ENCODE data around the gene IGFBPL1. TPM values are rescaled to one million over a fixed set of nuclear protein-coding genes. Genes with fewer than 3 reads are reported as not detected.
A peak's percentile ranks its signal among the peaks of the same experiment; 100 is the strongest.

The IGFBPL1 gene
- polyA plus RNA-seq, 3 donors, result not detected

DNA sequence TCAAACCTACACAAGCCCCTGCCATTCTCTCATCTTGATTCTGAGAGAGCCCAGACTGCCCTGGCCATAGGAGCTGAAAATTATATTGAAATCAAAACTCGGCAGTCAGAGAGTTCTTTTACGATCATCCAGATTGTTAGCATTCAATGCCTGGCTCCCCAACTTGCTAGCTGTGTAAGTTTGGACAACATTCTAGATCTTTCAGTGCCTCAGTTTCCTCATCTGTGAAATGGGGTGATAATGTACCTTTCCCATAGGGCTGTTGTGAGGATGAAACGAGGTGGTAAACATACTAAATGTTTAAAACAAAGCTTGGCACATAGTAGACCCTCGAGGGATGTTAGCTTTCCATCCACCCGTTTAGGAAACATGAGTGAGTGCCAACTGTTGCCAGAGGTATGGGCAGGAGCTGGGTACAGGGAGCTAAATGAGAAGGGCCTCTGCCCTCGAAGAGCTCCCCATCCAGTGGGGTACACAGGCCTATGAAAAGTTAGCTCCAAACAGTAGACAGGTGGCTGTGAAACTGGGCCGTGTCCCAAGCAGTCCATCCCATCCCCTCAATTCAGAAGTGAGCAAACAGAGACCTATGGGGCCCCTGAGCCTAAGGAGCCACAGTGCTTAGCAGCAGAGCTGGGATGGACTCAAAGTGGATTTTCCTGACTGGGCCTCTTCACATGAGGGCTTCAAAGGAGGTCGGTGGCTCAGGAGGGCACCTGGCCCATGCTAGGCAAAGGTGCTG, 17.3 kb upstream of the IGFBPL1 start:
- H3K4me2 ChIP-seq (replicated peaks; ENCODE audit: extremely low read depth, low read length, poor library complexity, severe bottlenecking), result no peak overlapping the region
- WGBS (ENCODE audit: insufficient coverage), result 97% methylated on average over 4 of the region's 8 CpGs
- no peaks in the 10 kb centered on the region for H3K9me3 ChIP-seq (replicated peaks in 1 of 2; ENCODE audit: control insufficient read depth in 1 of 2, insufficient read depth in 1 of 2, low read length in 2 of 2)
- Mint-ChIP-seq H3K27ac (no peak overlapping the region), H3K4me3 (no peak overlapping the region), H3K27me3 (ENCODE audit: low read depth in 3 of 3) (peaks cover 3 to 6% (median 4%) of the 10 kb centered on the region in 3 donors), H3K9me3 (peaks cover 0 to 3% (median 0%) of the 10 kb centered on the region in 7 donors), H3K4me1 (peaks cover 20% of the 10 kb centered on the region), H3K36me3 (no peaks in the 10 kb centered on the region)
- H4K20me1 ChIP-seq (ENCODE audit: insufficient read depth, low read length), result no peaks in the 10 kb centered on the region
- no peak for DNase-seq
- no peak overlapping the region for H3K4me3 ChIP-seq (replicated peaks in 1 of 3; ENCODE audit: low read depth in 2 of 3, low read length in 3 of 3)
- H3K27ac ChIP-seq (ENCODE audit: low read depth in 1 of 2, low read length in 2 of 2), result no peak overlapping the region
- H2AFZ ChIP-seq (ENCODE audit: insufficient read depth, low read depth, low read length, poor library complexity, severe bottlenecking), result no peak overlapping the region
- no peaks in the 10 kb centered on the region for H3K27me3 ChIP-seq (ENCODE audit: control insufficient read depth in 2 of 2, insufficient read depth in 2 of 2, low read length in 2 of 2)
- H3K36me3 ChIP-seq (replicated peaks in 1 of 2; ENCODE audit: control insufficient read depth in 1 of 2, insufficient read depth in 2 of 2, low read length in 2 of 2), result no peaks in the 10 kb centered on the region
- H3K79me2 ChIP-seq (ENCODE audit: insufficient read depth, low read length), result no peaks in the 10 kb centered on the region
- intact Hi-C loops (cut with micrococcal nuclease), result no loop called here
- TF ChIP-seq, protein P1, sequence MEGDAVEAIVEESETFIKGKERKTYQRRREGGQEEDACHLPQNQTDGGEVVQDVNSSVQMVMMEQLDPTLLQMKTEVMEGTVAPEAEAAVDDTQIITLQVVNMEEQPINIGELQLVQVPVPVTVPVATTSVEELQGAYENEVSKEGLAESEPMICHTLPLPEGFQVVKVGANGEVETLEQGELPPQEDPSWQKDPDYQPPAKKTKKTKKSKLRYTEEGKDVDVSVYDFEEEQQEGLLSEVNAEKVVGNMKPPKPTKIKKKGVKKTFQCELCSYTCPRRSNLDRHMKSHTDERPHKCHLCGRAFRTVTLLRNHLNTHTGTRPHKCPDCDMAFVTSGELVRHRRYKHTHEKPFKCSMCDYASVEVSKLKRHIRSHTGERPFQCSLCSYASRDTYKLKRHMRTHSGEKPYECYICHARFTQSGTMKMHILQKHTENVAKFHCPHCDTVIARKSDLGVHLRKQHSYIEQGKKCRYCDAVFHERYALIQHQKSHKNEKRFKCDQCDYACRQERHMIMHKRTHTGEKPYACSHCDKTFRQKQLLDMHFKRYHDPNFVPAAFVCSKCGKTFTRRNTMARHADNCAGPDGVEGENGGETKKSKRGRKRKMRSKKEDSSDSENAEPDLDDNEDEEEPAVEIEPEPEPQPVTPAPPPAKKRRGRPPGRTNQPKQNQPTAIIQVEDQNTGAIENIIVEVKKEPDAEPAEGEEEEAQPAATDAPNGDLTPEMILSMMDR (IDR thresholded peaks at IDR 0.05), result no peak
- H3K9ac ChIP-seq (ENCODE audit: insufficient read depth, low read length, poor library complexity, severe bottlenecking), result no peak overlapping the region
- H3K4me1 ChIP-seq (ENCODE audit: control insufficient read depth in 1 of 2, insufficient read depth in 2 of 2, low read length in 2 of 2), result peaks cover 0 to 3% of the 10 kb centered on the region in 2 donors

DNA sequence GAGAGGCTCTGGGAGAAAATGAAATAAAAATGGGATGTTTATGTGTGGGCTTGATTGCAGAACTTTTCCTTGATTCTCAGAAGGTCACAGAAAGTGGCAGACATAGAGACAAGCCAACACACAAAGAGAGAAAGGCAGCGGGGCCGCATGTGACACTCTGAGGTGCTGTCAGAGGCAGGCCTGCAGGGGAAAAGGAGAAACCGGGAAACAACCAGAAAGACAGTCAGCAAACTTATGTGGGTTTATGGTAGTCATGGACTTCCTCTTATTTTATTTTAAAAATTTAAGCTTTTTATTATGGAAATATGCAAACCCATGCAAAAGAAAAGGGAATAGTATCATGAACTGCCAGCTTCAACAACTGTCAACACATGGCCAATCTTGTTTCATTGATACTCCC, 16.3 kb upstream of the IGFBPL1 start:
- Histone ChIP-seq H3K27me3 (ENCODE audit: control insufficient read depth in 2 of 2, insufficient read depth in 2 of 2, low read length in 2 of 2) (no peaks in the 10 kb centered on the region), H3K36me3 (replicated peaks in 1 of 2; ENCODE audit: control insufficient read depth in 1 of 2, insufficient read depth in 2 of 2, low read length in 2 of 2) (no peaks in the 10 kb centered on the region), H3K27ac (ENCODE audit: low read depth in 1 of 2, low read length in 2 of 2) (no peak overlapping the region), H3K9me3 (replicated peaks in 1 of 2; ENCODE audit: control insufficient read depth in 1 of 2, insufficient read depth in 1 of 2, low read length in 2 of 2) (no peaks in the 10 kb centered on the region), H3K9ac (ENCODE audit: insufficient read depth, low read length, poor library complexity, severe bottlenecking) (no peak overlapping the region), H2AFZ (ENCODE audit: insufficient read depth, low read depth, low read length, poor library complexity, severe bottlenecking) (peak overlapping the region; percentile 46), H3K4me1 (ENCODE audit: control insufficient read depth in 1 of 2, insufficient read depth in 2 of 2, low read length in 2 of 2) (peaks cover 0 to 3% of the 10 kb centered on the region in 2 donors), H3K4me2 (replicated peaks; ENCODE audit: extremely low read depth, low read length, poor library complexity, severe bottlenecking) (no peak overlapping the region), H3K4me3 (replicated peaks in 1 of 3; ENCODE audit: low read depth in 2 of 3, low read length in 3 of 3) (no peak overlapping the region), H4K20me1 (ENCODE audit: insufficient read depth, low read length) (no peaks in the 10 kb centered on the region), H3K79me2 (ENCODE audit: insufficient read depth, low read length) (no peaks in the 10 kb centered on the region)
- H3K4me3 Mint-ChIP-seq, result no peak overlapping the region
- TF ChIP-seq, protein P1 (IDR thresholded peaks at IDR 0.05), result no peak
- H3K36me3 Mint-ChIP-seq, result no peaks in the 10 kb centered on the region
- H3K9me3 Mint-ChIP-seq, result peaks cover 0 to 3% (median 0%) of the 10 kb centered on the region in 7 donors
- WGBS (ENCODE audit: insufficient coverage), result 0% methylated on average over 1 of the region's 3 CpGs
- peaks cover 1 to 6% (median 1%) of the 10 kb centered on the region in 3 donors for H3K27me3 Mint-ChIP-seq (ENCODE audit: low read depth in 3 of 3)
- DNase-seq, result no peak
- H3K4me1 Mint-ChIP-seq, result peaks cover 19% of the 10 kb centered on the region
- H3K27ac Mint-ChIP-seq, result peak overlapping the region in 1 of 7 donors; percentile 4
- intact Hi-C loops (cut with micrococcal nuclease), result no loop called here
